Measurements from ENCODE around the gene GFPT2.

Gene GFPT2

GRCh38 chr5:180353048-180353979 lies at the start of gene GFPT2:
Gene GFPT2 (minus strand): TSS chr5:180353336. CDS start chr5:180353217, 119 bp downstream.
- DNase-seq: peak; percentile 92

DNA sequence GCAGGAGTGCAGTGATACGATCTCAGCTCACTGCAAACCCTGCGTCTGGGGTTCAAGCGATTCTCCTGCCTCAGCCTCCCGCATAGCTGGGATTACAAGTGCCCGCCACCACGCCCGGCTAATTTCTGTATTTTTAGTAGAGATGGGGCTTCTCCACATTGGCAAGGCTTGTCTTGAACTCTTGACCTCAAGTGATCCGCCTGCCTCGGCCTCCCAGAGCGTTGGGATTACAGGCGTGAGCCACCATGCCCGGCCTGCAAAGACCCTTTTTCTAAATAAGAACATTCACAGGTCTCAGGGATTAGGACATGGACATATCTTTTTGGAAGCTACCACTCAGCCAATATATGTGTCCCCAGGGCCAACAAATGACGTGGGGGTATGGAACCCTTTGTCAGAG lies 49.6 kb upstream of the GFPT2 start:
- no peak for DNase-seq

DNA sequence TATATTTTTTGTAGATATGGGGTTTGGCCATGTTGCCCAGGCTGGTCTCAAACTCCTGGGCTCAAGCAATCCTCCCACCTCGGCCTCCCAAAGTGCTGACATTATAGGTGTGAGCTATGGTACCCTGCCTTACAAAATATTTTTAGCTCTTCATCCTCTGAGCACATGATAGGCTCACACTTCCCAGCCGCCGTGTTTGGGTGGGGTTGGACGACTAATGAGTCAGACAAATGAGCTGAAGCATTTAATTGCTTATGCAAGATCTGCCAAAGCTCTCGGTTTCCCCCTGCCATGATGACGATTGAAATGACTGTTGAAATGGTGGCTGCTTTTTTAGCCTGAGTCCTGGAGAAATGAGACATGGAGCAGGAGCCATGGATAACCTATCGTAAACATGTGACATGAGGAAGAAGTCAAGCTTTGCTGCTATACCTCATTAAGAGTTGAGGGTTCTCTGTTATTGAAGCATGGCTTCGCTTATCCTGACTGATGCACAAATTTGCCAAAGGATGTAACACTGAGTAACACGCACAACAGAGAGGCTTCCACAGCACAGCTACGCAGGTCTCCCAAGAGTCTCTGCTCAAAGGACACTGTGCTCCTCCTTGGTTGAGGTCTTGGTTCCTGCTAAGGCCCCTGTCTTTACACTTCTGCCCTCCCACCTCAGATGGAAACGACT lies 48.2 kb upstream of the GFPT2 start:
- no peak for DNase-seq

DNA sequence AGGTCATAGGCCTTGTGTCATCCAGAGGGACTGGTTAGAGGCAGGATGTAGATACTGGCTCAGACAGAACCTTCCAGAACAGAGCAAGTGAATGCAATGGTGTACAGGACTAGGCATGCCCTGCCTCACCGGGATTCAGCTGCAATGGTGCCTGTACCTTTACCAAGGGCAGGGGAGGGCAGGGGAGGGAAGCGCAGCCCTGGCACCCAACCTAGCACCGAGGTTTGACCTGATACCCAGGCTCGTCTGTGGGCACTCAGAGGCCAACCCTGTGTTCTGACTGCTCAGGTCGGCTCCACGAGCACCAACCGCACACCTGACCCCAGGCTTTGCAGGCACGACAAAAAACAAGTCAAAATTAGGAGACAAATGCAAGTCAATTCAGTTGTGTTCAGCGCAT lies 47.3 kb upstream of the GFPT2 start:
- DNase-seq: no peak

DNA sequence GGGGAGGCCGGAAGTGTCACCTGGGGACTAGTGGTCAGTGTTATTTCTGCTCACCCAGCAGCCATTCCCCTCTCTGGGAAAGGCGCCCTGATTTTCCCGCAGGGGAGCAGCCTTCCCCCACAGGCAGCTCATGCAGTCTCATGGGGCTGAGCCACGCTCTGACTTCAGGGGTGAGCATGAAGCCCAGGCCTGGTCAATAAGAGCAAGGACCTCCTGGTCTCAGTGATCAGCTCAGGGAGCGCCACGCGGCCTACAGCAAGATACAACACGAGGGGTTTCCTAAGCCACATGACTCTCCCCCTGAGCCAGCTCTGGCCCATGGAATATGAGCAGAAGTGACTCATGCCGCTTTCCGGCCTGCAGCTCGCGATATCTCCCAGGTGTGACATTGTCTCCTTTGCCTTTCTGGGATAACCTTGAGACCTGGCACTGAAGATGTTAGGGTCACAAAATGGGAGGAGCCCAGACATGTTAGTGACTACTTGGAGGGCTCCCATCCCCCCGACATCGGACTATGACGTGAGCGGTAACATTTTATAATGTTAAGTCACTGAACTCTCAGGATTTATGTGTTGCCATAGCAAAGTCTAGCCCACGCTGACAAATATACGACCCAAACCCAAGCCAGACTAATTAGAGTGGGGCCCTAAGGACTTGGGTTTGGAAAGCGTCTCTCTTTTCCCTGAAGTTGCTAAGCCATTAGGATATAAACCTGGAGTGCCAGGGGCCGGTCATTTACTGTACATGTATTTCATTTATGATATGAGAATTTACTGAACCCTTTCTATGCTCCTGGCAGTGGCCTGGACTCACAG lies 46.5 kb upstream of the GFPT2 start:
- no peak for DNase-seq

DNA sequence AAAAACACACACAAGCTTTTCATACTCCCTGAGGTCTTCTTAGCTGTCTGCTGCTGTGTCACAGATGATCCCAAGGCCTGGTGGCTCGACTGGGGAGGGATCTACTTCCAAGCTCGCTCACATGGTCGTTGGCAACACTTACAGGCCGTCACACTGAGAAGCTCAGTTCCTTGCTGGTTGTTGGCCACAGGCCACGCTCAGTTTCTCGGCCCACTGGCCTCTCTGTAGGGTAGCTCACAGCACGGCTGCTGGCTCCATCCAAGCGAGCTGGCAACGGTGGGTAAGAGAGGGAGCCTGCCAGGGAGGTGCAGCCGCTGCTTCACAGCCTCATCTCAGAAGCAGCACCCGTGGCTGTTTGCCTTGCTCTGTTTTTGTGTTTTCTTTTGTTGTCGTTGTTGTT lies 43.8 kb upstream of the GFPT2 start:
- no peak for DNase-seq

DNA sequence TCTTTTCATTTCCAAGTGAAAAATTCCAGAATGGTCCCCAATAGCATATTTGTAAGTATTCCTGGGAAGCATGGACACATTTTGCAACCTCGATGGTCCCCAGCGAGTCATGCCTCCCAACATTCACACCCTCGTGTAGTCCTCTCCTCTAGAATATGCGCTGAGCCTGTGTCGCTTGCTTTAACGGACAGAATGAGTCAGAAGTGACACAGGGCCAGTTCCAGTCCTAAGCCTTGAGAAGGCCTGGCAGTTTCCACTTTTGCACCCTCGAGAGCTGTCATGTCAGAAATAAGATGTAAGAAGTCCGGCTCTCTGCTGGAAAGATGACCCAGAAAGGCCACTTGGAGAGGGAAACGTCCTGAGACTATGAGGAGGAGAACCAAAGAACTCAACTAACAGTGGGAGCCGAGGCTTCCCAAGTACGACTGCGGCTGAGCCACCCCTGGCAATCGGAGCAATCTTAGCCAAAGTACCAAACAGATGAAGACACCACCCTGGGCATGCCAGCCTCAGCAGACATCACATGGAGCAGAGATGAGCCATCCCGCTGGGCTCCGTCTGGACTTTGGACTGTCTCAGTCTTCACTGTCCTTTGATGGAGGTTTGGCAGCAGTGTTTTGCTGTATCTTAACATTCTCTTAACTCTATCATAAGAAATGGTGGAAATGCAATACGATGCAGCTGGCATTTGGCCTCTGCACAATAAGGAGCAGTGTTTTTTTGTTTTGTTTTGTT lies 42.6 kb upstream of the GFPT2 start:
- no peak for DNase-seq

DNA sequence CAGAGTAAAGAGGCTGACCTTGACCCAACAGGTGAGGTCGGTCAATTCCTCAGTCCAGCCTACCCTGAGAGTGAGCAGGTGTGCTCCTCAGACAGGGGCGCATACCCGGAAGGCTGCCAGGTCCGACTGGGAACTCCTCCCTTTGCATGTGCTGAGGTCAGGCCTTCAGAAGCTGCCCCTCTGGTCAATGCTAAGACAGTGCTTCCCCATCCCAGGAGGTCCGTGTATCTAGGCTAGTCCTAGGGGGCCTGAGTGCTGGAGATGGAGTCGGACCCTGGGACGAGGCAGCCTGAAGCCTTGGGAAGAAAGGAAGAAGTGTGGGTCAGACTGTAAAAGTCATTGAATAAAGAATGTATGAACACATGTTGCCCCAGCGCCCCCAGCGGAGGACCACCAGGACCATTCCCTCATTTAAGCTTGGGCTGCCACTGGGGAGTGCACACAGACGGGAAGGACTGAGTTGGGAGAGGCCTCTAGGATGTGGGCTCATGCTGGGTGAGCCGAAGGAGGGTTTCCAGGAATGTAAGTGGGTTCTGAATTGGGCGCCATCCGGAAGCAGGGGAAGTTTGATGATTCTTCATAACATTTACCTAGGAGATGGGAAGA lies 41.0 kb upstream of the GFPT2 start:
- DNase-seq: no peak

DNA sequence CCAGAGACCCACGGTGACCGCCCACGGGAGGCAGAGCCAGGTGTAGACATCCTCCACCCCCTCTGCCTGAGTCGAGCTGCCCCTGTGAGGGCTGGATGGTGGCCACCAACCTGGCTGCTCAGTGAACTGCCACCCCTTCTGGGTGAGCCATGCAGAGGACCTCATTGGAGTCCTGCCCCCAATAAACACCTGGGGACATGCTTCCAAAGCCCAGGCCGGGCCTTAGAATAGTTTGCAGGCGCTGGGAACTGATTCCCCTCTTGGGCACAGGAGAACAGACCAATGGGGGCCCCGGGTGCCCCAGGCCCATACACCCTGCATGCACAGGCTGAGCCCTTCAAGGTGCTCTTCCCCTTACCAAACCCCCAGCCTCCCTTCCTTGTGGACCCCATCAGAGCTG lies 38.1 kb upstream of the GFPT2 start:
- no peak for DNase-seq

DNA sequence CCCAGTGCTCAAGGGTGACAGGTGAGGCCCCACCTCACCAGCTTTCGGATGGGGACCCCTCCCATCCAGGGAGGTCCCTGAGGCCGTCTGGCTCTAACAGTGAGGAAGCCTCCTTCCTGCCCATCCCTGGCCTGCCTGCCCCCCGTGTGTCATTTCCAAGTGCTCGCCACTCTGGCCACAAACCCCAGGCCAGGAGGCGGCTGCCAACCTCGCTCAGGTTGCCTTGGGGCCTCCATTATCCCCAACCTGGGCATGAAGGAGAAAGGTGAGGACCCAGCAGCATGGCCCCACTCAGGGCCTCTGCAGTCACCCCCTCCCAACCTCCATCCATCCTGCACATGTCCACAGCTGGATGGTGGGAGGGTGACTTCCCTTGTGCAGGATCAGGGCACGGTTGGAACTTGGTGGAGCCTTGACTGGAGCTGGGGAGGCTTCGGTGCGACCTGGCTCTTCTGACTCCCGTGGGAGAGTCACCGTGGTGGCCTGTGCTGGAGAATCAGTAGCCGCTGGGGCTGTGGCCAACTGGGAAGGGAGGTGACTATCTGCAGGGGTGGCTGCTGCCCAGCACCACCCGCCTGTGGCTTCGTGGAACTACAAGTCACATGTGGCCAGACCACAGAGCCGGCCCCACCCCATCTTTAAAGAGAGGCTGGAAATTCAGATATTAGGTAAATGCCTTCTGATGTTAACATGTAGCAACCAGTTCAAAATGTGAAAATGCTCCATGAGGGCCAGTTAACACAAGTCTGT lies 37.5 kb upstream of the GFPT2 start:
- DNase-seq: no peak

DNA sequence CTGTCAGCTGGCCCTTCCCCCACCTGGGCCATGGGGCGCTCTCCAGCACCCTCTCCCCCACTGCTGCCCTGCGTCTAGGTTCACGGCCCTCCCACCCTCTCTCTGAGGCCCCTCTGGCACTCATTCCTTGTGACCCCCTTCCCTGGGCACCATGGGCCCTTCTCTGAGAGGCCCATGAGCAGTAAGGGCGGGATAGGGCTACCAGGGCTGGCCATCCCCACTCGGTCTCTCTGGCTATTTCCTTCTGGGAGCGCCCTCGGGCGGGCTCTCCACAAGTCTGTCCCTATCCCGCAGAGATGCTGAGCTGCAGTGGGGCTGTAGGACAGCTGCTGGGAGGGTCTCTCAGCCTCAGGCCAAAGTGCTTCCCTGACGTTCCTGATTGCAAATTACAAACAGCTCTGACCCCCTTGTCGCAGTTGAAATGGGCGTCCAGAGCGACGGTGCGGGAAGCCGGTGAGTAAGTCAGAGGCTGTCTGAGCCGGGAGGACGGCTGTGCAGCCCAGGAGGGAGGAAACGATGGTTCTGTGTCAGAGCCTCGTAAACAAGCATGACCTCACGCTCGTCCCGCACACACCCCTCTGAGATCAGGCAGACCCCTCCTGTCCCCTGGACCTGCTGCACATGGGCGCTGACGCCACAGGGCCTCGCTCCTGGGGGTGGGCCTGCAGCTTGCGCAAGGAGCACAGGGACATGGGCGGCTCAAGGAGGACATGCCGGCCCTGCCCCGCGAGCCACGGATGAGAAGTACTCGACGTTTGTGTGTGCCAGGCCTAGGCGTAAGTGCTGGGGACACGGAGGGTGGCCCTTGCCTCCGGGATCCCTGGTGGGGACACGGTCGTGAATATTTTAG lies 36.3 kb upstream of the GFPT2 start:
- DNase-seq: no peak

GRCh38 chr5:180387798-180388197 lies 34.7 kb upstream of the GFPT2 start:
- DNase-seq: no peak

GRCh38 chr5:180382926-180383325 lies 29.8 kb upstream of the GFPT2 start:
- no peak for DNase-seq

DNA sequence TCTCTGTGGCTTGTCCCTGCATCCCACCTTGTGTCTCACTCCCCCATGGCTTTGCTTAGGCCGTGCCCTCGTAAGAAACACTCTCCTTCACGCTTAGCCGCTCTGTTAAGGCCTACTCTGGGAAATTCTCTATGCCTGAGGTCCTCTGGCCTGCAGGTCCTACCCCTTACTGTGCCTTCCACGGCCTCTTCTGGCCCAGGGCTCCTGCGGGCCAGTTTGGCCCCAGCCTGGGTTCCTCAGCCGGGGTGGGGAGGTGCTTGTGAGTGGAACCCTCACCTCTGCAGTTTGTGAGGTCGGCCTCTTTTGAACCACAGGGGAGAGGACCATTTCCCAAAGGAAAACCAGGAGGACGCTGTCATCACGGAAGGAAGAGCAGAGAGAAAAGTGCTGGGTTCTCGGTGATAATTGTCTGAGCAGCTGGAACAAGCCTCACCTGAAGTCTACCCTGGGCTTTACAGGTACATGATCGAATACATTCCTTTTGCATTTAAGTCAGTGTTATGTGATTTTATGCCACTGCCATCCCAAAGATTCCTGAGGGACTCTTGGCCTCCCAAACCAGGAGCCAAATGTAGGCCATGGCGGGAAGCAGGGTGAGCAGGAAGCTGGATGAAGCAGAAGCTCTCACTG lies 28.8 kb upstream of the GFPT2 start:
- DNase-seq: no peak

- peak; percentile 8 for DNase-seq
Observed at GRCh38 chr5:180381428-180381827, 28.3 kb upstream of the GFPT2 start.

GRCh38 chr5:180380856-180381255 lies 27.7 kb upstream of the GFPT2 start:
- DNase-seq: no peak

DNA sequence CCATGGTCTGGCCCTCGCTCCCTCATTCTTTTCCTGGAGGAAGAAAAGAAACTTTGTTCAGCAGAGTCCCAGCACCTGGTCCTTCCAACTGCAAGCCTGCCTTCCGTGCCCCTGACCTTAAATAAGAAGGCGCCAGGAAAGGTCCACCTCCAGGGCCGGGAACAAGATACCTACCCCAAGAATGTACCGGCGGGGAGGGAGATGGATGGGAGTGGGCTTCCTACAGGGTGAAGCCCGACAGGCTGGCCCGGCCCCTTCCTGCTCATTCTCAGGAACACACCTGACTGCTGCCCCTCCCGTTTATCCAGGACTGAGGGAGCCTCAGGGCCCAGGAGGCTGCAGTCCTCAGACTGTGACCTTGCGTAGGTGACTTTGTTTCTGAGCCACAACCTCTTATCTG lies 27.3 kb upstream of the GFPT2 start:
- no peak for DNase-seq

DNA sequence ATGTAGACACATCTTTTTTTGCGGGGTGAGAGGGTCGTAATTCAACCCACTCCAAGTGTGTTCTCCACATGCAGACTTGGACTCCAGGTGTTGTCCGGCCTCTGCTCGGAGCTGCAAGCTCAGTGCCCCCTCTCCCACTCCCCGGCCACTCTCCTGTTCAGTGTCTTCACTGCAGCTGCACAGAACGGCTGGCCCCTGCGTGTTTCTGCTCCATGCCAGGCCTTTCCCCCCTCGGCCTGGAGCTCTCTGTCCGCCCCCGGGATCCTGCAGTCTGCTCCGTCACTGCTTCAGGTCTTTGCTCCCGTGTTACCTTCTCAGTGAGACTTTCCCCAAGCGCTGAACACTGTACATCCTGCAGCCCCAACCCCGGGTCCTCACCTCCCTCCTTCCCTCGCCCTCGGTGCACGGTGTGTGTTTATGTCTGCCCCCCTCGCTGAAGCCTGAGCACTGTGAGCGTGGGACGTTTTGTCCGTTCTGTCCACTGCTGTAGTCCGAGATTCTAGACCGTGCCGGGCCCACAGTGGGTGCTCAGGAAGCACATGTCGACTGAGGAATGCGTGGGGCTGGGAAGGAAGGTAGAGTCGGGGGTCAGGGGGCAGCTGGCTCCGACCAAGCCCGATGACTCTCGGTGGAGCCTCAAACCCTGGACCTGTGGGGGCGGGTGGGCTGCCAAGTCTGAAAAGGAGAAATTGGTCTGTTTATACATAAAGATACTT lies 26.4 kb upstream of the GFPT2 start:
- DNase-seq: no peak

Data from NCI-H69 (cell line).